ENCODE measurements around the gene TMEM106B. TPM values are rescaled to one million over a fixed set of nuclear protein-coding genes. Genes with fewer than 3 reads are reported as not detected.

The TMEM106B gene
- total RNA-seq, result 37.1 and 39.7 TPM in 2 replicates

DNA sequence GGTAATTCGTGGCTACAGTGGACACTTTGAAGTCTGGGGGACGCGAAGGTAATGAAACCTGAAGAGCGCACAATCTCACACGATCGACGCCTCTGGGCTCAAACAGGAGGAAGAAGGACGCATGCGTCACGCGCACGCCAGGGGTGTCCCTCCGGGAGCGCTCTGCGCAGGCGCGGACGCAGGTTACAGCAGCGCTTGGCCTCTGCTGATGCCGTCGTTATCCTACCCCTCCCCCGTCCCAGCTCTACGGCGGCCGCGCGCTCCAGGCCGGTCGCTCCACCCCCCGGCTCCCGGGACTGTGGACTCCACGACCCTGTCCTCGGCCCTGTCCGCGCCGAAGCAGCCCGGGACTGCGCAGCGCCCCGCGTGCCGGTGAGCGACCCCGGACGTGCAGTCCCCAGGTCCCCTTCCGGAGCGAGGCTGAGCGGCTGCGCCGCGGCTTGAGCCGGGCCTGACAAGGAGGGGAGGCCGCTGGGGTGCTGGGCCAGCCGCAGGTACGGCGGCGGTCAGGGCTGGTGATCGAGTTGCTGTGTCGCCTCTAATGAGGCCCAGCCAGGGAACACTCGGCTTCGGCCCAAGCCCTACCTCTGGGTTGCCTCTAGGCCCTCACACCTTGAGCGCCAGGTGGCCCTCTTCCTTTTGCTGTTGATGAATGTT lies at the start of gene TMEM106B:
Gene TMEM106B, plus strand, starts transcription at position 241 of the 657 bp plus-strand sequence. CDS start 3,517 bp downstream, outside the sequence.

Other genes starting within 250 kb of the TMEM106B start
- under 0.01 TPM in 1 of 2 replicates, not detected in the other for gene VWDE, start 192.6 kb downstream of the TMEM106B start, total RNA-seq